ENCODE data around the gene TBC1D26.
"Not testable (repeated sequence)": the region's sequence is repeated elsewhere in the genome, so short reads cannot be mapped to it uniquely, and the experiment has no call there.

GRCh38 chr17:15736578-15736977 is 4.5 kb downstream of the TBC1D26 start:
- not testable (repeated sequence) for TF ChIP-seq CTCF (IDR thresholded peaks at IDR 0.05; ENCODE audit: poor library complexity, severe bottlenecking); SMC3 (conservative IDR thresholded peaks at IDR 0.05; ENCODE audit: poor library complexity); RAD21 (conservative IDR thresholded peaks at IDR 0.05); EP300 (conservative IDR thresholded peaks at IDR 0.05; ENCODE audit: poor library complexity, severe bottlenecking); POLR2AphosphoS5 (IDR thresholded peaks at IDR 0.05); EZH2 (IDR thresholded peaks at IDR 0.05; ENCODE audit: borderline replicate concordance, insufficient read depth, low read length, poor library complexity, severe bottlenecking); REST (IDR thresholded peaks at IDR 0.05; ENCODE audit: borderline replicate concordance); TAF1 (IDR thresholded peaks at IDR 0.05; ENCODE audit: low read depth); MXI1 (conservative IDR thresholded peaks at IDR 0.05; ENCODE audit: poor library complexity, severe bottlenecking)

All from neural cell (in vitro differentiated cells).